Measurements from ENCODE around the gene CHRND.

CHRND gene

DNA sequence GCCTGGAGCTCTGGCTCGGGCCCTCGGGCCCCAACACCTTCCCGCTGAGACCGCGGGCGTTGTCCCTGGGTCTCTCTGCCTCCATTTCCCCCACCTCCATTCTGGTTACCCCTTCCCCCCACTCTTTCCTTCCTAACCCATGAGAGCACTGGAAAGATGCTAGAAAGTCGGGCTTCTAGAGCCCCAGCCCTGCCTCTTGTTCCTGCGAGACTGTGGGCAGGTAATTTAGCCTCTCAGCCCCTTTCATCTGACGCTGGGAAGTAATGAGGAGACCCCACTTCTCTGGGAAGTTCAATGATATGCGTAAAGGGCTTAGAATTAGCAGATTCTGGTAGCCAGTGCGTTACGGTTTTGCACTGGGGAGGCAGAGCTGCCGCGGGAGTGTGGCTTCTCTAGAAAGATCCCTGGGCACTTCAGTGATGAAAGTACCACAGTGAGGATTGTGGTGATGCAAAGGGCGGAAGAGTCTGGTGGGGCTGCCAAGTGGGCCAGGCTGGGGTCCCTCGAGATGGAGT, 22.1 kb upstream of the CHRND start:
- DNase-seq (ENCODE audit: low read depth), result no peak

DNA sequence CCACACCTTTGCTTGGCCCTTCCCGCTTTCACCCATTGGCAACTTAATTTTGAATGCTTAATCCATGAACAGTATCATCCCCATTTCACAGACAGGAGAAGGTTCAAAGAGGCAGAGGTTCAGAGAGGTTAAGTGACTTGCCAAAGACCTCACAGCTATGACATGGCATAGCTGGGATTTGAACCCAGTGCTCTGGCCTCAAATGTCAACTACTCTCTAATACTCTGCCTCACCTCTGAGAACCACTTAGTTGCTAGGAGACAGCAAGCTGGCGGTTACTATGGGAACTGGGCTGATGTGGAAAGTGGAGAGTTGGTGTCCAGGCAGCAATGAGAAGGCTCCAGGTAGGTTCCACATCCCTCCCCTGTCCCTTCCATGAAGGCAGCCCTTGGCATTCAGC, 21.5 kb upstream of the CHRND start:
- DNase-seq (ENCODE audit: low read depth), result no peak

- DNase-seq (ENCODE audit: low read depth), result no peak
Measured at GRCh38 chr2:232505856-232506255, 20.1 kb upstream of the CHRND start.

DNA sequence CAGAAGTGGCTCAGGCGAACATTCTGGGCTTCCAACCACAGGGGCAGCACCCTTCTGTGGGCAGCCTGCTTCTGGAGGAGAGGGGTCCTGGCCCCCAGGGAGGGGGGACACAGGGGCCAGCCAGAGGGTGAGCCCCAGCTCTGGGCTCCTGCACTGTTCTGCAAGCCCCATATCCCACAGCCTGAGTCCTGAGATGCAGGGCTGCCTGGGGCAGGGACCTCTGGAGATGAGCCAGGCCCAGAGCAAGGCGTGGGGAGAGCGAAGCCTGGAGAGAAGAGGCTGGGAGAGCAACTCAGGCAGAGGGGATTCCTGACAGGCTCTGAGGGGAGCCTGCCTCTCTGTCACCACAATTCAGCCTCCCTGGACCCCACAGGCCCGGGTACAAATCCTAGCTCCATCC, 19.3 kb upstream of the CHRND start:
- DNase-seq (ENCODE audit: low read depth), result no peak

- no peak for DNase-seq (ENCODE audit: low read depth)
Measured at GRCh38 chr2:232508251-232508650, 17.7 kb upstream of the CHRND start.

DNA sequence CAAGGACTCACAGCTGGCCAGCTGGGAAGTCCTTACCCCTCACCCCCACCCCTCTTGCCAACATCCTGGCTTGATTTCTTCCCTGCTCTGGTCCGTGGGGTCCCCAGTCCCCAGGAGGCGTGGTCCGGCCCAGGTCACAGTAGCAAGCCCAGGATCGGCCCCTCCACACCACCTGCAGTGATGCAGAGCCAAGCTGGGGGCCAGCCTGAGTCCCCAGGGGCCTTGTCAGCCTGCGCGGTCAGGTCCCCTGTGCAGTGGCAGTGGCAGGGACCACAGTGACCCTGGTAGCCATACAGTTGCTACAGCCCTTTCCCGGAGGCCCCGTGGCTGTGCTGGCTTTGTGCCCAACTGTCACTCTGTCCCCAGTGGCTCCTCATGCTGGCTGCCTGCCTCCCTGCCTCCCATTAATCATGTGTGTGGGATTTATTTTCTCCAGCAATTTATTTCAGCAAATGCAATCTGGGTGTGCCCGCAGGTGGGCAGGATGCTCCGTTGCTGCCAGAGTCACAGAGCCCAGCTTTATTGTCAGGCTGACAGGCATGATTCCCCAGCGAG, 14.5 kb upstream of the CHRND start:
- DNase-seq (ENCODE audit: low read depth), result no peak

DNA sequence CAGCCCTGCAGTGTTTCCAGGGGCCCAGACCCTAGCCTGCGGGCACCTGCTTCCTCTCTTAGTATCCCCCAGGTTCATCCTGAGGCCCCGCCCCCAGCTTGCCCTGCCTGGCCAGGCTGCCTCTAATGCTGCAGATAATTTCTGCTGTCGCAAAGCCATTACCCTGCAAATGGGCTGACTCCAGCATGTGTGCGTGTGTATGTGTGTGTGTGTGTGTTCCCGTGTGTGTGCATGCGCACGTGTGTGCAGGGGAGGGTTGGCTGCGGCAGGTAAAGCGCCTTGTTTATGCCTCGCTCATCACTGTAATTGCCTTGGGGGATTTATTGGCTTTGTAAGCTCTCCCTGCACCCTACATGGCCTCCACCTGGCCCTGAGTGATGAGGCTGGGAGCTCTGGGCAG, 13.4 kb upstream of the CHRND start:
- DNase-seq (ENCODE audit: low read depth), result no peak

DNA sequence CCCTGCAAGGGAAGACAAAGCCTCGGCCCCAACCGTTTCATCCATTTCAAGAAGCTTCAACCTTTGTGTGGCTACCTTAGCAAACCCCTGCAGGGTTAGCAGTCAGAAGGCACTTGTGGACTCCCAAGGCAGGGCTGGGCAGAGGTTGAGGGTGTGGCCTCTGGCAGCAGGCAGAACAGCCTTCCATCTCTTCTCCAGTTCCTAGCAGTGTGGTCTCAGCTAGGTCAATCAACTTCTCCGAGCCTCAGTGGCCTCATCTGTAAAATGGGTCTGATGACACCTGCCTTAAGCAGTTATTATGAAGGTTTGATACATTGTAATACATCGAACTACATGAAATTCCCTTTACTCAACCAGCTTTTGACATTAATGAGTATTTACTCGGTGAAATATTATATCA, 12.6 kb upstream of the CHRND start:
- no peak for DNase-seq (ENCODE audit: low read depth)

DNA sequence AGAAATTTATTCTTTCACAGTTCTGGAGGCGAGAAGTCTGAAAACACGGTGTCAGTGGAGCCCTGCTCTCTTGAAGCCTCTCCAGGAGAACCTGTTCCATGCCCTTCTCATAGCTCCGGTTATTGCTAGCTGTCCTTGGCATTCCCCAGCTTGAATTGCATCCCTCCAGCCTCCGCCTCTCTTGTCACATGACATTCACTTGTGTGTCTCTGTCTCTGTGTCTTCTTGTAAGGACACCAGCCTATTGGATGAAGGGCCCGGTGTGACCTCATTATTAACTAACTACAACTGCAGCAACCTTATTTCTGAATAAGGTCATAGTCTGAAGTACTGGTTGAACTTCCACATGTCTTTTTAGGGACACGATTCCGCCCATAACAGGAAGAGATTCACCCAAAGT, 10.3 kb upstream of the CHRND start:
- DNase-seq (ENCODE audit: low read depth), result no peak

DNA sequence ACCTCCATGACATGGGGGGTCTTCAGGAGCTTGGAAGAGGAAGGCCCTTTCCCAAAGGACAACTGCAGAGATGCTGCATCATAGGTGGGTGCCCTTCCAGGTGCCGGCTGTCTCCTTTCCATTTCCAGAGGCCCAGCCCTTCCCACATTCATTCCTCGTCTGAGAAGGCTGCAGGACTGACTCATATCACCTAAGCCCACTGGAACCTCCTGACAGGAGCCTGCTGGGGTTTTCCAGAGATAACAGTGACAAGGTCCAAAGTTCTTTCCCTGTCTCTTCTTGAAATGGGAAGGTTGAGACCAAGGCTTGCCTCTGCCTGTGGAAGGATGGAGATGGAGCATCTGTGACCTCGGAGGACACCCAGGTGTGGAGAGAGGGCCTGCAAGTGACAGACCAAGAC, 9.4 kb upstream of the CHRND start:
- DNase-seq (ENCODE audit: low read depth), result no peak

GRCh38 chr2:232518844-232519243, 7.1 kb upstream of the CHRND start:
- DNase-seq (ENCODE audit: low read depth), result no peak

DNA sequence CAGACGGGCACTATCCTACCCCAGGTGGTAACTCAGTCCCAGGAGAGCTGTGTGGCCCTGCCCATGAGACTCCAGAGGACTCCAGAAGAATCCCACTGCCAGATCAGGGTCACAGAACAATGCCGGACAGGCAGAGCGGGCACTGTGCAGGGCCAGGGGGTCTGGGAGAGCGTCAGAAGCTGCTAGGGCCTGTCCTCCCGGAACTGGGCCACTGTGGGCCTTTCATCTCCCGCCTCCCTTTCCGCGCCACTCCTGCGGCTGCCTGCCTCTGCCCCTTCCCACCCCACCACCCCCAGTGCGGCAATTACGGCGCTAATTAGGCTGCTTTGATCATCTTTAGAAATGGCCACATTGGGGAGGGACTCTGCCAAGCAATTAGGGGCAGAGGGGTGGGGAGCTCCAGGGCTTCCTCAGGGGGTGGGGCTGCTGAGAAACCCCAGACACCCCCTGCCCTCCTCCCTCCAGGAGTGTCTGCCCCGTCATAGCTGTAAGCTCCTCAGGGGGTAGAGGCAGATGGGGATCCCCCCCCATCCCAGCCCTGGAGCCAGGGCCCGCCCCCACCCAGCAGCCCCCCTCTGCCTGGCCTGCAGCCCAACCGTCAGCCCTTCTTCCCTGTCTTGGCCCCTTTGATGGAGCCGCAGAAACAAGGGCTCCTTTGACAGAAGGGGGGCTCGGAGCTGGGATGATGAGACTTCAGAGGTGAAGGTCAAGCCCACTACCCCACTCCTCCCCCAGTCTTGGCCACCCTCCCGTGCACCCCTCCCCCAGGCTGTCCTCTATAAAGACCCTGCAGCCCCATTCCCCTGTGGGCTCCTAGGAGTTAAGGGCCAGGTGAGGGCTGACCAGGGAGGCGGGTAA, 6.2 kb upstream of the CHRND start, which contains the start of gene PRSS56:
TSS of gene PRSS56 (plus strand) at position 808 of the 858 bp plus-strand sequence. CDS start 211 bp downstream, outside the sequence.
- no peak for DNase-seq (ENCODE audit: low read depth)

DNA sequence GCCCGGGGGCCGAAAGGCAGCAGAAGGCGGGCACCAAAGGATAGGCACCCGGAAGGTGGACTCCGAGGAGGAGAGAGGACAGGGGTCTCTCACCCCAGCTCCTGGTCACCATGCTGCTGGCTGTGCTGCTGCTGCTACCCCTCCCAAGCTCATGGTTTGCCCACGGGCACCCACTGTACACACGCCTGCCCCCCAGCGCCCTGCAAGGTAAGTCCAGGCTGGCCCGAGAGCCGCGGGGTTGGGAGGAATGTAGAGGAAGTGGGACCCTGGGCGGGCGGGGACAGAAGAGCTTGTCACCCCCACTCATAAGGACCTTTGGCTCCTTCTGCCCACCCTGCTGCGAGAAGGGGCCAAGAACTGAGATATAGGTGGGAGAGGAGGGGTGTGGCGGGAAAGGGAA, 5.5 kb upstream of the CHRND start:
- DNase-seq (ENCODE audit: low read depth), result no peak

DNA sequence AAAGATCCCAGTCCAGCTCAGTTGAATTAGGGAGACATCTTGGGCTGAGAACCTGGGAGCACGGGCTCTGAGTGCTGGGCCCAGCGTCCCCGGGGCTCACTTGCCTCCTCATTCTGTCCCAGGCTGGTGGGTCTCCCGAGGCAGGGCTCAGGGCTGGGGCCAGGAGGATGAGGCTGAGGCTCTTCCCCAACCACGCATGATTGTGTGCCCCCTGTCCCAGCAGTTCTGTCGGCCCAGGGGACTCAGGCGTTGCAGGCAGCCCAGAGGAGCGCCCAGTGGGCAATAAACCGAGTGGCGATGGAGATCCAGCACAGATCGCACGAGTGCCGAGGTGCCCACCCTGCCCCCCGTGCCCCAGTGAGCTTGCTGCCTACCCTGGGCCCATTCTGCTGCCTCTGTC, 4.9 kb upstream of the CHRND start:
- DNase-seq (ENCODE audit: low read depth), result no peak

DNA sequence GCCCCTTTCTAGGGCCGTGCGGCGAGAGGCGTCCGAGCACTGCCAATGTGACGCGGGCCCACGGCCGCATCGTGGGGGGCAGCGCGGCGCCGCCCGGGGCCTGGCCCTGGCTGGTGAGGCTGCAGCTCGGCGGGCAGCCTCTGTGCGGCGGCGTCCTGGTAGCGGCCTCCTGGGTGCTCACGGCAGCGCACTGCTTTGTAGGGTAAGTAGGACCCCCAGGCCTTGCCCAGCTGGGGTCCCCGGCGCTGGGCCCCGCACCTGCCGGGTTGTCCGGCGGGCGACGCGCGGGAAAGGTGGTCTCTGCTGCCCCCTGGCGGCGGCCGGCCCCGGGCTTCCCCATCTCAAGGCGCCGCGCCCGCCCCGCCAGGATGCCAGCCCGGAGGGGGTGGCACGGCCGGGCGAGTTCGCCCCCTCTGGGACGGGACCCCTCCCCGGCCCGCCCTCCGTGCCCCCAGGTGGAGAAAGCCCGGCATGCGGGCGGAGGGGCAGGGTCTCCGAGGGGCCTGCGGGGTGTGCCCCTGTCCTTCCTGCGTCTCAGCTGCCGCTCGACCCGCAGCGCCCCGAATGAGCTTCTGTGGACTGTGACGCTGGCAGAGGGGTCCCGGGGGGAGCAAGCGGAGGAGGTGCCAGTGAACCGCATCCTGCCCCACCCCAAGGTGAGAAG, 3.9 kb upstream of the CHRND start:
- DNase-seq (ENCODE audit: low read depth), result no peak

DNA sequence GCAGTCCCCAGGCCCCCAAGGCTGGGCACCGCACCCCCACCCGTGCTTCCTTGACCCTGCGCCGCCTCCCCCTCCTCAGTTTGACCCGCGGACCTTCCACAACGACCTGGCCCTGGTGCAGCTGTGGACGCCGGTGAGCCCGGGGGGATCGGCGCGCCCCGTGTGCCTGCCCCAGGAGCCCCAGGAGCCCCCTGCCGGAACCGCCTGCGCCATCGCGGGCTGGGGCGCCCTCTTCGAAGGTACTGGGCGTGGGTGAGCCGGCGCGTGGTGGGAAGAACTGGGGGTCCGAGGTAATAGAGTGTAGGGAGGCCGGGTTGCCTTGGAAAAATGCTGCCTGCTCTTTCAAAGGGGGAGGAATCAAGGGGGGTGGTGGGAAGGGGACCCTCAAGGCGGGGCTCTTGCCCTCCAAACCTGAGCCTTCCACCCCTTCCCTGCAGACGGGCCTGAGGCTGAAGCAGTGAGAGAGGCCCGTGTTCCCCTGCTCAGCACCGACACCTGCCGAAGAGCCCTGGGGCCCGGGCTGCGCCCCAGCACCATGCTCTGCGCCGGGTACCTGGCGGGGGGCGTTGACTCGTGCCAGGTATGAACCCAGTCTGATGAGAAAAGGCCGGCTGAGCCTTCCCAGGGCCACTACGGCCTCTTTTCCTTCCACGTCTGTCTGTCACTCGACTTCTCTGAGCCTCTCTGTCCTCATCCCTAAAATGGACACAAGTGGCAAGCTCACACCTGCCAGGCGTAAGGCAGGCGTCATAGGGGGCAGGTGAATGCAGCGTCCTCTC, 3.1 kb upstream of the CHRND start:
- no peak for DNase-seq (ENCODE audit: low read depth)

GRCh38 chr2:232523402-232523681, 2.6 kb upstream of the CHRND start:
- DNase-seq (ENCODE audit: low read depth), result no peak

- peak; percentile 34 for DNase-seq (ENCODE audit: low read depth)
Measured at GRCh38 chr2:232523682-232524597, 2.0 kb upstream of the CHRND start.

- DNase-seq (ENCODE audit: low read depth), result no peak
Measured at GRCh38 chr2:232524771-232525170, 1.2 kb upstream of the CHRND start.

- DNase-seq (ENCODE audit: low read depth), result no peak
Measured at GRCh38 chr2:232525199-232525598, 761 bp upstream of the CHRND start.

DNA sequence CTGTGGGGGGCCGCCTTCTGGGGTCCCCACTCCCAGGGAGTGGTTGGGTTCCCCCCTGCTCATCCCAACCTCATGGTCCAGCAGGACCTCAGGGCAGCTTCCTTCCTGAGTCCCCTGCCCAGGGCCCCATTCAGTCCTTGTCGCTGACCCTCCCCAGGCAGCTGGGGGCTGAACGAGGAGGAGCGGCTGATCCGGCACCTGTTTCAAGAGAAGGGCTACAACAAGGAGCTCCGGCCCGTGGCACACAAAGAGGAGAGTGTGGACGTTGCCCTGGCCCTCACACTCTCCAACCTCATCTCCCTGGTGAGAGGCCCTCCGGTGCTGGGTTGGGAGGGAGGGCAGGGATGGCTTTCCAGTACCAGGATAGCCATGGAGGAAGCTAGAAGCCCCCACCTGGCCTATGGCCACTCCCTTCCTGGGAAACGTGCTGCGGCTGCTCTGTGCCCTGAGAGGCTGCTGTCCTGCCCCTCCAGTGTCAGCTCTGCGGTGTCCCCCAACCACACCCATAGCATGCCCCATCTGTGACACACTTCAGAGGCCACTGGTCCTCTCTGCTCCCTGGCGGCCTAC, 497 bp downstream of the CHRND start:
- no peak for DNase-seq (ENCODE audit: low read depth)

Data from iris pigment epithelial cell (primary cell).